ENCODE results near the gene TCFL5.

The TCFL5 gene

DNA sequence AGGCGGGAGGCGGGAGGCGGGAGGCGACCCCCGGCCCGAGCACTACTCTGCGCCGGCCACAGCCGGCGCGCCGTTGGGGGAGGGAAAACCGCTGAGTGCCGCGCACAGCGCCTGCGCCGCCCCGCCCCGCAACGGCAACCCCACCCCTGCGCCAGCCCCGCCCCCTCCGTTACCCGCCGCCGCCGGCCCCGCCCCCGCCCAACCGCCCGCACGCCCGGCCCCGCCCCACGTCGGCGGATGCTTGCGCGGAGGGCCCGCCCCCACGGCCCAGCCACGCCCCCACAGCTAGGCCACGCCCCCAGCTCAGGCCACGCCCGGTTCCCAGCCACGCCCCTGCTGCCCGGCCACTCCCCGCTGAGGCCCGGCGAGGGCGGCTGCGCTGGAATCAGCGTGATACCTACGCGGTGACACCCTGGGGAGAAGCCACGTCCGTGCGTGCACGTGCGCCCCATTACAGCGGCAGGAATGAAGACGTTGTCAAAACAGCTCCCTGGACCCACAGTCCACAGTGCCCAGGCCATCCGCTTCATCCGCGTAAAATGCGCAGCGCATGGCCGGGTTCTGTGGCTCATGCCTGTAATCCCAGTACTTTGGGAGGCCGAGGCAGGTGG lies at the start of gene TCFL5:
TCFL5 (minus strand) TSS at position 97 of the 611 bp plus-strand sequence. CDS start 152 bp downstream, outside the sequence.
- peak; percentile 89 for DNase-seq

DNA sequence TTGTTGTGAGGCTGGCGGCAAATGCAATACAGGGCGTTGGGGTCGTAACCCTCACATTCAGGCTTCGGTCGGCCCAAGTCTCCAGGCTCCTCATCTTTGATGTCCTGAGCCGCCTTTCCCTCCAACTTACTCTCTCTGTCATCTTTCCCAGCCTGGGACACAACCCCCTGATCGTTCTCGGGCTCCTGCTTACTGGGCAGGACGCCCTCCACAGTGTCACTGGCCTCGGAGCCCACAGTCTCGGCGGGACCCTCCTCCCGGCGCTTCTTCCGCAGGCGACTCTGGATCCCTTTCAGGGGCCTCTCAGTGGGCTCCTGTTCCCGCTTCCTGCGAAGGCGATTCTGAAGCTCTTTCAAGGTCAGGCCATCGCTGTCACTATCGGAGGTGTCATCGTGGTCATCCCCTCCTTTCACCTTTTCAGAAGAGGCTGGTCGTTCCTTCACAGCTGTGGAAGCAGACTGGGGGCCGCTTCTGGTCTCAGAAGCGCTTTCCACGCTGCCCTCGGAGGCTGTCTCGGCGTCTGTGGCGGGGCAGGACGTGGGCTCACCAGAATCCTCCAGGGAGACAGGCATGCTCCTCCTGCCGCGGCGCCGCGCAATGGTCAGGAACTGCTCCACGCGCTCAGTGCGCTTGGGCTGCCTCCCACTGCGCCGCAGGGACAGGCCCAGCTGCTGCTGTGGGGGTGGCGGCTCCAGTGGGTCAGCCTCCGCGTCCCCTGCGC lies 49.3 kb upstream of the TCFL5 start:
- no peak for DNase-seq

DNA sequence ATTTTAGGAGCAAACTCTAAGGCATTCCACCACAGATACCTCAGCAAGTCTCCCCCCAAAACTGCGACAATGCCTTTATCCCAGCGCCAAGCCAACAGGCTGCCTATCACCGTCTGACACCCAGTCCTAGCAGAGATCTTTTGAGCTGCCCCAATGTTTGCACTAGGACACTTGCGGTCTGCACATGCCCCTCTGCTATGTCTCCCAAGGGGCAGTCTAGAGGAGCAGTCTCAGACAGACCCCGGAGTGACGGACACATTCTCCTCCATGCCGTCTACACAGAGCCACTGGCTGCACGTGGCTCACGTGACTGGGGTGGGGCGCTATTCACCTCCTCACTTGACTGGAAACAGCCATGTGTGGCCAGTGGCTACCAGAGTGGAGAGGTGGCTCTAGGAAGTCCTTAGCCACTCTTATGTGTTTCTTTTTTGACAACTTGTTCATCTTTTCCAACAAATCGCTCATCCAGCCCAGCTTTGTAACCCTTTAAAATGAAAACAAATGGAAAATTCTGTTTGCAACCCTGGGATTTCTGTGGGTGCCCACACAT lies 48.7 kb upstream of the TCFL5 start:
- no peak for DNase-seq

DNA sequence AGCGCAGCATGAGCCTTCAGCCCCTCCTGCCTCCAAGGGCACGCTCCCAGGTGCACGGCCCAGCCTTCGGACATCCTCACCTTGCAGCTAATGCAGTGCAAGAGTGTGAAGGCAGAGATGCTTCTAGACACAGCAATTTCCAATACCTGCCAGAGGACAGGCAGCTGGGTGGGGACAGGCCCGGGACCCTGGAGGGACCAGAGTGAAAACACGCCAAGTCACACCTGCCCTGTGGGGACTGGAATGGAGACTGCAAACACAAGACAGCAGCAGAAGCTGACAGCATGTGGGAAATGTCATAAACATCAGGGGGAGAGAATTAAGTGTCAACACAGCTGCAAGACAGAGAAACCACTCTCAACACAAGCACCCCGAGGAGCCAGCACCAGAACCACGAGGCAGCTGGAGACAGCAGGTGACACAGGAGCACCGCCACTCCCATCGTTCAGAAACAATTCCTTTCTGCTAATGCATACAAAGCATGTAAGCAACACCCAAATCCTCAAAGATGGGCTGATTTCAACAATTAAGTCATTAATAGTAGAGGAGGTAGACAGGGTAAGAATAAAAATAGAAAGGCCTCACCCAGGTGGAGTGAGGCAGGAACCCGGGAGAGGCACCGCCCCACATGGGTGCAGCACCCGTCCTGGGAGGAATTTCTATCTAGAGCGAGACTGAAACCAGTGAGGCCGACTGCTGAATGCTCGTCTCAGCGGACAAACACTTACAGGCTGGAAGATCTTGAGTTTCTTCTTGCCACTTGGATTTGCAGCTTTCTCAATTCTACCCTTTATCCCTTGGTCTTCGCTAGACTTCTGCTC lies 47.6 kb upstream of the TCFL5 start:
- DNase-seq: no peak

DNA sequence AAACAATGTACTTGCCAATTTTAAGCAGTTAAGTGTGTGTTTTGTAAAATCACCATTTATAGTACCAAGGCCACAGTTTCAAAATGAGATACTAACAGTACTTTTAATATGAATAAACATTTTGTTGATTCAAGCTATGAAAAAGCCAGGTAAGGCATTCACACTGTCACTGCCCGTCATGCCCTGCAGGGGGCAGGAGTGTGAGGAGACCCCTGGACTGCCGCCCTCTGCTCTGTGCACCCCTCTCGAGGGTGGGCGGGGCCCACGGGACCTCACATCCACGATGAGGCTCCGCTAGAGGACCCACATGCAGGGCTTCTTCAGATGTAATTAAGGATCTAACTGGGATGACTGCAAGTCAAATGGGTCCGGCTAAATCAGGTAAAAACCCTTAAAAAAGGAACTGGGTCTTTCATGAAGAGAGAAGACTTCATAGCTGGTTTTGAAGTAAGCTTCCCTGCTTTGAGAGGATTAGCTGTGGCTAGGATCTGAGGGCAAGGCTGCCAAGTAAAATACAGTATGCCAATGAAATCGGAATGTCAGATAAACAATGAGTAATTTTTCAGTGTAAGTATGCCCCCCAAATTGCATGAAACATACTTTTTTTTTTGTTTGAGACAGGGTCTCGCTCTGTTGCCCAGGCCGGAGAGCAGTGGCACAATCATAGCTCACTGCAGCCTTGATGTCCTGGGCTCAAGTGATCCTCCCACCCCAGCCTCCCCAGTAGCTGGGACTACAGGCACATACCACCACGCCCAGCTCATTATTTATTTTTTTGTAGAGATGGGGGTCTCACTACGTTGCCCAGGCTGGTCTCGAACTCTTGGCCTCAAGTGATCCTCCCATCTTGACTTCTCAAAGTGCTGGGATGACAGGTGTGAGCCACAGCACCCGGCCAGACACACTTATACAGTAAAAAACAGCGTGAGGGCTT lies 46.0 kb upstream of the TCFL5 start:
- peak; percentile 40 for DNase-seq

DNA sequence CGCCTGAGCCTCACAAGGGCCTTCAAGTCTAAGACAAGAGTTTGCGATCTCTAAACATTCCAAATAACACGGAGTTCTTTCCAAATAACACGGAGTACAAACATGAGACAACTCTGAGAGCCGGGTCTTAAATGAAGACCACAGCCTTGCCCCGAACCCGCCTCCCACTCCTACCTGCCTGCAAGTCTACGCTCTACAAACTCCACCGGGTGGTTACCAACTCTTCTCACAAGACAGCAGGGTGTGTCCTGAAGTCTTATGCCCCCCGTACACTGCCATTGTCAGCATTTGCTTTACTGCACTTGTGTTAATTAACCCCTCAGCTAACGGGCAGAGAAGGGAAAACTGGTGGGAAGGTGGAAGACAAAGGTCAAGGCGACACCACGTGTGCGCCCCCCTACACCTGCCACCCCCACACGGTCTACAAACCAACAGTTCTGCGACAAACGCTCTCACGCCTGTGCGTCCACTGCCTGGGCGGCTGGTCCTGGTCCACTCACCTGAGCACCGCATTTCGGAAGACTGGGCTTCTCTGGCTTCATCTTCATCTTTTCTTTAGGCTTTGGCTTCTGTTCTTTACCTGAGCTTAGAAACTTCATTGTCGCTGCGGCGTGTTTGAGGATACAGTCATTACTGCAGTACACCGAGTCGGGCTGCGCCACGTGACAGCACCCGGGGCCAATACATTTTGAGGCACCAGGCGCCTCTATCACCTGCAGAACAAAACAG lies 45.2 kb upstream of the TCFL5 start:
- DNase-seq: no peak

DNA sequence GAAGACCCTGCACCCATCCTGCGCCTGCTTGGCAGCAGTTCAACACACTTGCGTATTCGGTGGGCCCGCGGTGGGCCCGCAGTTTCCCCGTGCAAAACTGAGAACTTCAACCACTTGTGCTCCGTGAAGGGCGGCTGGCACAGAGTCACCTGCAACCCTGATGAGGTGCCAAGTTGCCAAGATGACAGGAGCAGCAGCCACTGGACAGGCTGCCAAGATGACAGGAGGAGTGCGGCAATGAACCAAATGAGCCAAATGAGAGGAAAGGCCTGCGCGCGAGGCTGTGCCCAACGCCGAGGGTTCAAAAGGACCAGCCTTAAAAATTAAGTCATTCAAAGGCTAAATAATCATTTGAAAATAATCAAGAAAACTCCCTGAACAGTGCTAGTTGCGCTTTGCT lies 44.6 kb upstream of the TCFL5 start:
- DNase-seq: no peak

DNA sequence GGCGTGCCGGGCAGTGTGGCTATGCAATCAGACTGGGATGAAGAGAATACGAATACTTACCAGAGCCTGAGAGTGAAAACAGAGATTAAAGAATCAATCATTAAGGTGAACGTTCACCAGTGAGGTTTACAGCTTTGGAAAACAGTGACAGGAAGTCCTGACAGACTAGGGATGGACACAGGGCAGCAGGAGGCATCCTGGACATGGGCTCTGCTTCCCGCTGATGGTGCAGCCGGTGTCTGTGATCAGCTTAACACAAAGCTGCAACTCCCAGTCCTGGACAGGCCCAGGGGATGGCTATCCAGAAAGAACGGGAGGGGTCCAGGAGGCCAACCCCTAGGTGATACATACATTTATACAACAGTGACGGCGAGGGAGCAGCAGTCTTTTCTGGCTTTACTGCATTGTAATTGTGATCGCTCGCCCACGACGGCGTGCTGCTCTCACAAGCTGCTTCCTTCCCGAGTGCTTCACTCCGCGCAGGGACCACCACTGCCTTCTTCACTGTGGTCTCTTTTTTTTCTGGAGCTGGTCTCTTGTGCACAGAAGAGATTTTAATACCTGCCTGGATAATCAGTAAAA lies 44.0 kb upstream of the TCFL5 start:
- DNase-seq: no peak

DNA sequence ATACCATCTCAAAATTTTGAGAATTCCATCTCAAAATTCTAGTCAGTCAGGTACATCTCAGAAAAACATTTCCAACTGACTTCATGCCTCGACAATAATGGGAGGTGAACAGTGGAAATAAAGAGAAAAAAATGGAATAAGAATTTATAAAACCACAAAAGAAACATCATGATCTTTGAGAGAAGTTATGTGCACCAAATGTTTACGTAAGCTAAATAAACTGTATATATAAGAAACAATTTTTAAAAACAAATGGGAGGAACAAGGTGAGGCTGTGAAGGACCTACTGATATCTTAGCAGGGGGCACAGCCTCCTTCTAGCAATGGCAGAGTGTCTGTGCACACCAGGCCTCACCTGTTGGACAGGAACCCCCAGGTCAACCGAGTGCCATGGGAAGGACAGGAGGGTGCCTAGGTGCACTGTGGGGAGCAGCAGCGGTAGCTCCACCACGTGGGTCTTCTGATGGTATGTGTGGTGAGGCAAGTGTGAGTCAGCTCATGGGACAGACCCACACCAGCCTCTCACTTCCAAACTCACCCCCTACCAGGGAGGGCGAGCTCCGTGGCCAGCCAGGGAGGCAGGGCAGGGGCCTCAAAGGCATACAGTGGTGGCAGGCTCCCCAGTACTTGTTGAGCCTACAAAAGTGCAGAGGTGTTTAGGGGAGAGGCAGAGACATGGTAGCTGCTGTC lies 41.4 kb upstream of the TCFL5 start:
- DNase-seq: no peak

DNA sequence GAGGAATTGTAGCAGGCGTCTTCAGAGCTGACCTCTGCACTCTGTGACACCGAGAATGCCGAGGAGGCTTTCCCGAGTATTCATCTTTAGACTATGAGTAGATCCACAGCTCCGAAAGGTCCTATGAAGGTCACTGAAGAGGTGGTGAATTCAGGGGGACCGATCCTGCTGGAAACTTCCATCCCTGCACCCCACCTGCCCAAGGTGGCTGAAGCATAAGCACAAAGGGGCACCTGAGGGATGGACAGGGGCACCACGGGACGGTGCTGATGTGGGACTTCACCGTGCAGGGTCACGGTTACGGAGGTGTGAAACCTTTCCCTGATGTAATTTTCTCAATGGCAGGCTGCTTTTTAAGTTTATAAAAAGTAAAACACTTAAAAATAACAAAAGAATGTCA lies 40.3 kb upstream of the TCFL5 start:
- no peak for DNase-seq

DNA sequence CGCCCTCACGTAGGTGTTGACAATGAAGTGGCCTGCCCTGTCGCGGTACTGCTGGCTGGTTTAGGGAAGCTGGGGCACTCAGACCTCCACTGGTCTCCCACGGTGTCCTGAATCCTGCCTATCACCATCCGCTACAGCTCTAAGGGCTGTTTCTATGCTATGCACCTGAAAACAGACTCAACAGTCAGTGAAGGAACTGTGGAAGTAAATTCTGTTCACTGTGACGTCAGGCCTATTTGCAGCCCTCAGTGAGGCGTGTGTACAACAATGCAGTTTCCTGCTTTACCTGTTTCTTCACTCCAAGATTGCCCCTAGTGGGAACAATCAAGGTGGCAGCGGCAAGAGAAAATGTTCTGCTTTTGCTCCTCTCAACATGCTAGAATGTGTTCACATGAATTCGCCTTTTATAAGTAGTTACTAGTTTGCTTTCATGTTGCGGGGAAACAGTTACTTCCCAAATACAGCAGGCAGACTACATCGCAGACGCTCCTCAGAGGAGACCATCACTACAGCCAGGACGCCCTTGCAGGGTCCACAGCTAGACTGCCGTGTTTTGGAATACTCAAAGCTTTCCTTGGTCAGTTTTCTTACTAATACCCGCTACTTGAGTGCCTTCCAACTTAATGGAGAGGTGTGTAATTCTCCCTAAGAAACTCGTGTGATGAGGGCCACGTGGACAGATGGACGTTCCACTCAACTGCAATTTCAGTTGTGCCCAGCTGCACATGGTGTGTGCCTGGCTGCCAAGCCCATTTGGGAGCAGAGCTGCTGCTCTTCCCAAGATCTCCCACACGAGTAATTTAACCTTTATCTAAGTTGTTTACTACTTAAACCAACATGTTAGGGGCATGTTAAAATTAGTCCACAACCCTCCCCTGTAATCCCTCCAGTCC lies 39.3 kb upstream of the TCFL5 start:
- DNase-seq: no peak

DNA sequence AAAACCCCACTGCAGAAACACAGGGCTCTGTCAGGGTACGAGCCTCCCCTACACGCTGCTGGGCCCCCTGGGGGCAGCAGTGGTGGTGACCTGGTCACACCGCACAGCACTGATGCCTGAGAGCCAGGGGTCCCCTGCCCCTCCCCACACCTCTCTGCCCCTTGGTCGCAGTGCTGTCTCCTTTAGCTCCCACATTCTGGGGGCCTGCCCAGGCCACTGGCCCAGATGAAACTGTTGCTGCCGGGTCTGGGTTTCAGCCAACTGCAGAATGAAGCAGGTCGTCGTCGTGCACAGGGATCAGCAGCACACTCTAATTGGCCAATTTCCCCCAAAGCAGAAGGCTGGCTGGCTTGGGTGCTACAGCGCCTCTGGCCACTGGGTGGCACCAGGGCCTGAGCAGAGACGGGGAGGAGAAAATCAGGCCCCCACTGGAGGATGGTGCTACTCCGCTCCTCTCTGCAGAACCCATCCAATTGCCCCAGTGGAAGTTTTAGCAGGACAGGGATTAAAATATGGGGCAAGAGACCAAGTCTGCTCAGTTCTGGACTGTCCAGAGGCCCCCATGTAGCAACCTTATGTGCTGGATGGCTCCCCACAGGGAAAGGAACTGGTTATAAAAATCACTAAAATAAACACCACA lies 38.5 kb upstream of the TCFL5 start:
- DNase-seq: peak; percentile 78

DNA sequence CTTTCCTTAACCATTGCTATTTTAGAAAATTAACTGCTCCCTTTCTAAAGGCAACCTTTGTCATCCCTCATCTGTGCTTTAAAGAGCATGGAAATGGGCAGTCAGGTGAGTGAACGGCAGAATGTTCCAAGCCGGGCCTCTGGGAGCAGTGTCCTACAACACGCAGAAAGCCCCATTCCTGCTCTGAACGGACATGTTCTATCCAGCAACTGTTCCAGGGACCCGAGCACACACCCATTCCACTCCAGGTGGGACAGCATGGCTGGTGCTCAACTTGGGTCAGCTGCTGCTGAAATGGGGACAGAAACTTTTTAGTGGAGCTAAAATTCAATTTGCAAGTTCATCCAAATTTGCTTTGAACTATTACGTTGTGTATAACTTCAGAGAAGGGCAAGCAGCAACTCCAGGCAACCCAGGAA lies 38.0 kb upstream of the TCFL5 start:
- no peak for DNase-seq

DNA sequence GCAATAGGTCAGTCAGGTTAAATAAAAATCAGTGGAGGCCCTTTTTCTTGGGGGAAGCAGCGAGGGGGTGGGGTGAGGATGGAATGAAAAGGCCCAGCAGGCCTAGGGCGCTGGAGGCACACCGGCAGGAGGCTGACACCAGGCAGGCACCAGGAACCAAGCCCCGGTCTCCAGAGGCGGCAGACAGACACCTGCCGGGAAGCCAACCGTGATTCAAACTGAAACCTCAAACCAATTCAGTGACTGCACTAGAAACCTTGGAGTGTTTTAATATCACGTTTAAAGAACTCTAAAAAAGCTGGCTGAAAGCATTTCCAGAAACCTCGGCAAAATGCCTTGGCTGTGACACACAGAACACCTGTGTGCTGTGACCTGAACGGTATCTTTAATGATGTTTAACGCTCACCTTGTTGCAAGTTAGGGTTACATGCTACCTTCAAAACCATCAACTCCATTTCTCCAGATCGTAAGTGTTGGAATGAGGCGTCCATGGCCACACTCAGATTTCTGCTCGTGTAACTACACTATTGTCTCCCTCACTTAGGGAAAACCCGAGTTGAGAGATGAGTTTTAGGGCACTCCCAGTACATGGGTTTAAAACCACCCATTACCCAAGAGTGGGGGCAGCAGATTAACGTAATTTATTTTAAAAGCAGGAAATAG lies 37.5 kb upstream of the TCFL5 start:
- DNase-seq: peak; percentile 28

DNA sequence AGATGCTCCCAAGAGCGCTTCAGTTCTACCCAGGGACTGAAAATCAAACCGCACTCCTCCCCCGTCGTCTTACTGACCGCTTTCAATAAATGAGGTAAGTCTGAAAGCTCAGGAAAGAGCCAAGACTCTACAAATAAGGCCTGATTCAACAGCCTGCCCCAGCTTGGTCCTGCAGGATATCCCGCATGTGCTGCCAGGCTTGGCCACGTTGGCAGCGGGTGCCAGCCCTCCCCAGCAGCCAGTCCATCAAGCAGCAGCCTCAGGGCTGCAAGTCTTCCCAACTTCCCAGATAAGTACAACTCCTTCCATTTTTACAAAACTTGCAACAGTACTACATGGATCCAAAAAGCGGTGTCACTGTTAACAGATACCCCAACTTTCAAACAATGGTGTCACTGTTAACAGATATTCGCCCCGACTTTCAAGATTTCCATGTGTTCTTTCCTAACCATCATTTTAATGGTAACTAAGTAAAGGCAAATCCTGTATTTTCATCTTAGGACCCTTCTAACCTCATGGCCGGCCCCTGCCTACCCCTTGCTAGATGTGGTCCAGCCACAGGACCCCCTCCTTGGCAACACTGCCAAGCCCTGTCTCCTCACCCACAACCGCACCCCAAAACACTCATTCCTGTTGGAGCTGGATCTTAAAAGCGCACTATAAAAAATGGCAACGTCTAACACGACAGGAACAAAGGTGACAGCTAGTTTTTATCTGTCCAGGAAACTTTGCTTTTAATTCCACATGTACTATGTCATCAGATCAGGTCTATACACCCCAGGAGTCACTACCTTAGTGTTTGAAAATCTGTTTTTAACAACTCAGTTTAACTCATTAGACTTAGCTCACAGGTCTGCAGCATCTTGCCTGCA lies 36.7 kb upstream of the TCFL5 start:
- no peak for DNase-seq

DNA sequence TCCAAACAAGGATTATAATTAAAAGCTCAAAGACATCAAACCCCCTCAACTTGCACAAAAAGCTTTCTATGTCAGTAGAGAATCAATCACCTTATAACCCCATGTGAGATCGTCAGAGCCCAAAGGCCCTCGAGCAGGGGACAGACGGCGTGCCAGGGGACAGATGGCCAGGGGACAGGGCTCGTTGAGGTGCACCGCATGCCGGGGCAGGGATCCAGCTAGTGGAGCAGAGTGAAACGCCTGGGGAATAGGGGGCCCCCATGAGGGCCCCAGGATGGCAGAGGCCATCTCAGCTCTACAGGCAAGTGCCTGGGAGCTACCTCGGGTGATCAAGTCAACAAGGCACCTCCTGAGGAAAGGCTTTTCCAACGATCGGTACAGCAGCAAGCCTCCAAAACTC lies 36.0 kb upstream of the TCFL5 start:
- no peak for DNase-seq

DNA sequence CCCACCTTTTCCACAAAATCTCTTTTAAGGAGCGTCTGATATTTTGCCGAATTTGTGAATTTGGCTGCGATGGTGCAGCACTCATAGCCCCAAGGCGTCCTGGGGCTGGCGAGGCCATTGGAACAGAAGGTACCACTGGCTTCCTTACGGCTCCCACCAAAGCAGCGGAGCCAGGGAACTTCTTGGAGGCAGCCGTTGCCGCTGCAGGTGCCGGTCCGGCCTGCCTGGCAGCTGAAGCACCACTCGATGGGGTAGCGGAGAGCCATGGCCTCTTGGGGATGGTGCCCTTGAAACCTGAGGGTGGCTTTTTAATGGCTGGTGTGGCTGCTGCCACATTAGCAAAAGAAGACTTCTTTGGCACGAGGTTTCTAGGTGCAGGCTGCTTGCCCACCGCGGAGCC lies 34.9 kb upstream of the TCFL5 start:
- no peak for DNase-seq

DNA sequence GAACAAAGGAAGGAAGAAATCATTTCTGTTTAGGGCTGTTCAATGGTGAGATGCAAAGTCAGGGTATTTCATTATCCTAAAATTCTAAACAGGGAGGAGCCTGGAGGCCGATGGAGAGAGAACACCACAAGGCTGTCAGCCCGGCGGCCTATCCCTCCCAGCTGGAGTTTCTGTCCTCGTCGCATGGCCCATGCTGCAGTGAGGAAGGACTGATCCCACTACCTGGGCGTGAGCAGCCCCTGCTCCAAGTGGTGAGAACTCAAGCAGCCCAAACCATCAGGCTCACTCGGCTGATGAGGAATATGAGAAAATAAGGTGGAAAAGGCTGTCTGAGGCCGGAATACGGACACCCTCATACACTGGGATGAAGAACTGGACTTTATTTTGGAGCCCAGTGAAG lies 33.9 kb upstream of the TCFL5 start:
- DNase-seq: no peak
